HG03378 (cell line): ENCODE measurements around the gene DRAP1.

ENCODE experiments used
- ATAC-seq: cut with Tn5 transposase; IDR thresholded peaks from one replicate; pipeline ENCODE4 v1.9.1; 2021; ENCODE audit warnings: mild to moderate bottlenecking, moderate library complexity; ENCODE audit not compliant: unreplicated experiment

The DRAP1 gene, protein sequence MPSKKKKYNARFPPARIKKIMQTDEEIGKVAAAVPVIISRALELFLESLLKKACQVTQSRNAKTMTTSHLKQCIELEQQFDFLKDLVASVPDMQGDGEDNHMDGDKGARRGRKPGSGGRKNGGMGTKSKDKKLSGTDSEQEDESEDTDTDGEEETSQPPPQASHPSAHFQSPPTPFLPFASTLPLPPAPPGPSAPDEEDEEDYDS

DNA sequence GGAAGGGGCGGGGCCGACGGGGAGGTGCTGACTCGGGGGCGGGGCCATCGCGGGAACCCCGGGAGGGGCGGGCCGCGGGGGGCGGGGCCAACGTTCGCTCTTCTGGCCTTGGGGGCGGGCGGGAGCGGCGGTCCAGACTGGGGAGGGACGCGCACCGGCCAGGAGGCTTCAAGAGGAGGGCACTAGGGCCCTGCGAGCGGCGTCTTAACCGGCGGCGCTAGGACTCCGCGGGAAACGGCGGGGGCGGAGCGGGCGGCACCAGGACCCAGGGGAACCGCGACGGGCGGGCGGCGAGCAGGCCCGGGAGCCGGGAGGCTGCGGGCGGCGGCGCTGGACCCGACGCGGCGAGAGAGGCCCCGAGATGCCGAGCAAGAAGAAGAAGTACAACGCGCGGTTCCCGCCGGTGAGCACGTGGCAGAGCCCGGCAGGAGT is at the start of gene DRAP1:
TSS of gene DRAP1 (plus strand) at position 286 of the 432 bp plus-strand sequence. CDS start at position 362, 76 bp downstream.
- peak; percentile 65 for ATAC-seq

DNA sequence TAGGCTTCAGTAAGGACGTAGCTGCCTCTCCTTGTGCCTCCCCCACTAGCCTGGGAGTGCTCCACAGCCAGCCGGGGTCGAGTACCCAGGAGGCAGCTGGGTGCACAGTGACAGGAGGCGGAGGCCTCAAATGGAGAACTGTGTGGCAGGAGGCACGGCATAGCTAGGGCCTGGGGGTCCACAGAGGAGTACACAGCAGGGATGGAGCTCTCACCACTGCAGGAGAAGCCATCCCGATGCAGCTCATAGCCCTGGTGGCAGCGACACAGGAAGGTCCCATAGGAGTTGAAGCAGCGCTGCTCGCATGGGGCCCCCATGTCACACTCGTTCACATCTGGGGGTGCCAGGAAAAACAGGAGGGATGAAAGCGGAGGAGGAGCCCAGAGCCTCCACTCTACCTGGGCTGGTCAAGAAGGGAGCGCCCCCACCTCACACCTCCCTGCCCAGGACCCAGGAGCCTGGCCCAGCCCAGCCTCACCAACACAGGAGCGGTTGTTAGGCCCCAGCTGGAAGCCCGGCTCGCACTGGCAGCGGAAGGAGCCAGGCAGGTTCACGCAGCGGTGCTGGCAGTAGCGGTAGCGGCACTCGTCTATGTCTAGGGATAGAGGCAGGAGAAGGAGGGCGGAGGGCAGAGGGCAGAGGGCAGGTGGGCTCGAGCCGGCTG is 49.5 kb upstream of the DRAP1 start:
- ATAC-seq, result no peak

GRCh38 chr11:65870307-65870658 is 48.9 kb upstream of the DRAP1 start:
- no peak for ATAC-seq

DNA sequence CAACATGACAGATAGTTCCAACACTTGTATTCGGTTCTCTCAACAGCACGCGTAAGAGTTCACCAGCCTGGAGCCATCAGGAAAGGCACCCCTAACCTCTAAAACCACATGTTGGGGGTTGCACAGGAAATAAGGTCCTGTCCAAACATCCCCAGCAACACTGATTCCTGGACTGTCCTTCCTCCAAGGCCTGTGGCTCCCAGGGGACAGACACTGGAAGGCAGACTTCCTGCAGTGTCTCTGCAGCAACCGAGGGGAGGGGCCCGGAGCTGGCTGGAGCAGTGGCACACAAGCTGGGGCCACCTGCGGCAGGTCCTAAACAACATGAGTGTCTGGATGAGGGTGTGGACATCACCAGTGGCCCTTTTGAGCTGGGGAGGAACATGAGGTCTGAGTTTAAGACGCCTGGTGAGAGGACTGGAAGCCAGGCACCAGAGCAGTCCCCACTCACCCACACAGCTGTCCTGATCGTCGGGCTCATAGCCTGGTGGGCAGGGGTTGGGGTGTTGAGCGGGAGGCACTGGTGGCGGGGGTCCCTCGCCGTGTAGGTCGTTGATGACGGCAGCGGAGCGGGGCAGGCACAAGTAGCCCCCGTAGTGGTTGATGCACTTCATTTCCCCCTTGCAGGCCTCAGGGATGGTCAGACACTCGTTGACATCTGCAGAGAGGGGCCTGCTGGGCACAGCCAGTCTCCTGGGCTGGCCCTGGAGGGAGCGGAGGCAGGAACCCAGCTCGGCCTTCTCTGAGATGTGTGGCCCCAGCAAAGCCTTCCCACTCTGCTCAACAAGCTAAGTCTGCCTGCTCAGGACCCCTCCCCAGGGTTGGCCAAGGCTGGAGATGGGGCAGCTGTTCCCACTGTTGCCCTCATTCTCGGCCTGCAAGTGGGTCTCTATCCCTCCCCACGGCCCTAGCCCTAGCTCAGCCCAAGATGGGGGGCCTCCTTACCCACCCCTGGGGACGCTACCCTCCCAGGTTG is 48.2 kb upstream of the DRAP1 start:
- no peak for ATAC-seq

- no peak for ATAC-seq
Observed at GRCh38 chr11:65871811-65872548, 47.2 kb upstream of the DRAP1 start.

GRCh38 chr11:65872586-65873317 is 46.5 kb upstream of the DRAP1 start, which contains the start of gene EFEMP2:
Gene EFEMP2, minus strand, starts transcription at chr11:65872800. Its CDS starts 446 bp downstream, at chr11:65872354.
- ATAC-seq, result no peak

- peak; percentile 62 for ATAC-seq
Observed at GRCh38 chr11:65873318-65874156, 45.7 kb upstream of the DRAP1 start.

DNA sequence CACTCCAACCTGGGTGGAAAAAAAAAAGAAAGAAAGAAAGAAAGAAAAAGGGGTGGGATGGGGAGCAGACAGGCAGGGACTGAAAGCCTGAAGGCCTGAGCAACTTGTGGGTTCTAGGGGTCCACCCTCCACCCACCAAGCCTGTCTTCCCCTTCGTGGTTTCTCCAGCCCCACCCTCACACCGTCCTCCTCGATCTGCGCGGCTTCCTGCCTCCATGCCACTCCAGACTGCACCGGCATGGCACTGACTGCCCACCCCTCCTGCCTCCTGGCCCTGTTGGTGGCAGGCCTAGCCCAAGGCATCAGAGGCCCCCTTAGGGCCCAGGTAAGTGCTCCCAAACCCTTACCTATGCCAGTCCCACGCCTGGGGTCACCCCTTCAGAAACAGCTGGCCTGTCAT is 39.6 kb upstream of the DRAP1 start, which contains the start of gene CTSW:
TSS of gene CTSW (plus strand) at position 221 of the 400 bp plus-strand sequence. CDS start at position 239, 18 bp downstream.
- ATAC-seq, result no peak

GRCh38 chr11:65880027-65880426 is 39.2 kb upstream of the DRAP1 start:
- no peak for ATAC-seq

- no peak for ATAC-seq
Observed at GRCh38 chr11:65880844-65881421, 38.3 kb upstream of the DRAP1 start.

GRCh38 chr11:65882120-65883057 is 36.8 kb upstream of the DRAP1 start:
- no peak for ATAC-seq

DNA sequence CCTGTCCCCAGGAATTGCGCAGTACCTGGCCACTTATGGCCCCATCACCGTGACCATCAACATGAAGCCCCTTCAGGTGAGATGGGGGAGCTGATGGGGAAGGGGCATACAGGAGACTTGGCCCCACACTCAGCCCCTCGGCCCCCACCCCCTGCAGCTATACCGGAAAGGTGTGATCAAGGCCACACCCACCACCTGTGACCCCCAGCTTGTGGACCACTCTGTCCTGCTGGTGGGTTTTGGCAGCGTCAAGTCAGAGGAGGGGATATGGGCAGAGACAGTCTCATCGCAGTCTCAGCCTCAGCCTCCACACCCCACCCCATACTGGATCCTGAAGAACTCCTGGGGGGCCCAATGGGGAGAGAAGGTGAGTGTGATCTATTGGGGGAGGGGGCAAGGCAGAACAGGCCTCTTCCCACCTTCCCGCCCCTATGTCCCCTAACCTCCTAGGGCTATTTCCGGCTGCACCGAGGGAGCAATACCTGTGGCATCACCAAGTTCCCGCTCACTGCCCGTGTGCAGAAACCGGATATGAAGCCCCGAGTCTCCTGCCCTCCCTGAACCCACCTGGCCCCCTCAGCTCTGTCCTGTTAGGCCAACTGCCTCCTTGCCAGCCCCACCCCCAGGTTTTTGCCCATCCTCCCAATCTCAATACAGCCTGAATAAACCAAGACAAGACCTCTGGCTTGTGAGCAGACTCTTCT is 36.0 kb upstream of the DRAP1 start:
- ATAC-seq, result no peak

DNA sequence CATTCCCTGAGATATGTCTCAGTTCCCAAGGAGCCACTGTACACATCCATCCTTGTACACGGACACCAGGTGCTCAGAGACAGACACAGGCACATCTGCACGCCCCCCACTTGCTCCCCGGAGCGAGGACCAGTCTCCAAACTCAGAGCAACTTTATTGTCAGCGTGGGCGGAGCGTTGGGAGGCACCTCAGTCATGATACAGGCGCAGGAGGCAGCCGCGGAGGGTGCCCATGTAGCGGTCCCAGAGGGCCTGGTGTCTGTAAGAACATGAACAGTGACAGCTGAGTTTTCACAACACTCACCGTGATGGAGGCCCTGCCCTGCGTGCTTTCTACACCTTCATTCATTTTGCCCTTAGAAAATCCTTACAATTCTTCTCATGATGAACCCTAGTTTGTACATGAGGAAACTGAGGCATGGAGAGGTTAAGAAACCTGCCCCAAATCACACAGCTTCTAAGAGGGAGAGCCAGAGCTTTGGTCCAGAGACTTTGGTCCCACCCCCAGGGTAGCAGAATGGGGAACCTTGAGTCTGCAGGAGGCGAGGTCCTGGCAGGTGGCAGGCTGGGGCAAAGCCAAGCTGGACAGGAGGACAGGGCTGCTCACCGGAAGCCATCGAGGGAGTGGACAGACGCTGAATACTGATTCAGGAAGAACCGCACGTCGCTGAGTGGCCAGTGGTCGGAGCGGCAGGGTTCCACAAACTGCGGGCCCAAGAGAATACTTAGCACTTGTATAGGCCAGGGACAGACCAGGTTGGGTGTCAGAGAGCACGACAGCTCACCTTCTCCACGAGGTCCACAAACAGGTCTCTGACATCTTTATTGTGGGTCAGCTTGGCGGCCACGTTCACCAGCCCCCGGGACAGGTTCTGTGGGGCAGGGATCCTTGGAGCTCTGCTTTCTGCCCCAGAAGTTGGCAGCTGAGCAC is 35.2 kb upstream of the DRAP1 start:
- no peak for ATAC-seq

DNA sequence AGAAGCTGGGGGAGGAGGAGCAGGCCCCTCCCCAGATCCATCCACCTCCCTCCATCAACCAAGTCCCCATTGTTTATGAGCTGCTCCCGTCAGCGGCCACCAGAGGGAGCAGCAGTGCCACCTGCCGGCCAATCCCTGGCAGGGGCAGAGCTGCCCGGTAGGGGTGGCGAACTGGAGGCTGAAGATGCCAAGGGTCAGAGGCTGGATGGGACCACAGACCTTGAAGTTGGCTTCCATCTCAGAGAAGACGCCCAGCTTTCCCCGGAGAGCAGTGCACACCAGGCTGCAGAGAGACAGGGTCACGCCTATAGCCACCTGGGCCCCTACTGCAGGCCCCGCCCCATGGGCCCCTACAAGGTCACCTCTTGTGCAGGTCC is 34.5 kb upstream of the DRAP1 start:
- ATAC-seq, result no peak

GRCh38 chr11:65885231-65885630 is 34.0 kb upstream of the DRAP1 start:
- ATAC-seq, result no peak
